CD4-positive, CD25-positive, alpha-beta regulatory T cell (primary cell): ENCODE results near the gene PDGFC. TPM values are rescaled to one million over a fixed set of nuclear protein-coding genes. Genes with fewer than 3 reads are reported as not detected.

Source experiments
- ATAC-seq, 2 donors: fragments of 150-1000 bp; cut with Tn5 transposase; one replicate each; pipeline ENCODE4 v1.10.0; 2021; ENCODE audit warnings: low read depth in 2 of 2, moderate number of reproducible peaks in 2 of 2, moderate library complexity in 1 of 2
- DNase-seq, 3 donors: peaks; one replicate each; pipeline versions ENCODE4 v3.0.0 to v3.0.0-alpha.2; 2012 to 2022; ENCODE audit warnings: mixed read lengths in 1 of 3
- H3K27ac ChIP-seq: one replicate; pipeline ENCODE4 v1.7.0; 2013; ENCODE audit warnings: mild to moderate bottlenecking, low read length; ENCODE audit not compliant: insufficient read depth, poor library complexity, severe bottlenecking
- H3K27me3 ChIP-seq: one replicate; pipeline ENCODE4 v1.7.0; 2013; ENCODE audit warnings: low read length; ENCODE audit not compliant: control insufficient read depth, insufficient read depth
- H3K36me3 ChIP-seq: one replicate; pipeline ENCODE4 v1.7.0; 2013; ENCODE audit warnings: mild to moderate bottlenecking, low read length, moderate library complexity; ENCODE audit not compliant: control insufficient read depth, insufficient read depth
- H3K4me1 ChIP-seq: 2 replicates; pipeline ENCODE4 v1.7.0; 2013; ENCODE audit warnings: mild to moderate bottlenecking, low read length; ENCODE audit not compliant: insufficient read depth, control insufficient read depth, poor library complexity, severe bottlenecking
- H3K4me3 ChIP-seq: one replicate; pipeline ENCODE4 v1.7.0; 2013; ENCODE audit warnings: low read depth, mild to moderate bottlenecking, low read length, moderate library complexity
- H3K9me3 ChIP-seq, 2 experiments: 1 replicate in 1 of 2; 2 replicates in 1 of 2; pipeline ENCODE4 v1.7.0; 2013; ENCODE audit warnings: low read length in 2 of 2, mild to moderate bottlenecking in 1 of 2, moderate library complexity in 1 of 2; ENCODE audit not compliant: control insufficient read depth in 2 of 2
- H3K27ac Mint-ChIP-seq, 3 donors: one replicate each; pipeline ENCODE4 v1.8.0; 2020 to 2022; ENCODE audit warnings: mild to moderate bottlenecking in 3 of 3, mixed read lengths in 3 of 3, moderate library complexity in 2 of 3
- H3K27me3 Mint-ChIP-seq: one replicate; pipeline ENCODE4 v1.8.0; 2022; ENCODE audit warnings: mild to moderate bottlenecking, mixed read lengths
- H3K36me3 Mint-ChIP-seq: one replicate; pipeline ENCODE4 v1.8.0; 2020; ENCODE audit warnings: mixed read lengths
- H3K4me1 Mint-ChIP-seq, 4 donors: one replicate each; pipeline ENCODE4 v1.8.0; 2020 to 2022; ENCODE audit warnings: mixed read lengths in 4 of 4, mild to moderate bottlenecking in 1 of 4
- H3K4me3 Mint-ChIP-seq, 4 donors: one replicate each; pipeline ENCODE4 v1.8.0; 2020 to 2022; ENCODE audit warnings: mild to moderate bottlenecking in 4 of 4, mixed read lengths in 4 of 4, moderate library complexity in 3 of 4
- H3K9me3 Mint-ChIP-seq, 7 donors: one replicate each; pipeline ENCODE4 v1.8.0; 2020 to 2022; ENCODE audit warnings: mixed read lengths in 7 of 7, mild to moderate bottlenecking in 3 of 7, moderate library complexity in 2 of 7
- polyA plus RNA-seq, 4 donors: library from polyadenylated mRNA; unstranded; fragments of 300-500 nt; fragmentation: Illumina TruSeq; gene quantifications; one replicate each; pipeline ENCODE4 v1.2.3, GENCODE V29; 2021
- total RNA-seq: library from RNA; stranded (reverse); gene quantifications from one replicate; pipeline ENCODE4 v1.2.3, GENCODE V29; 2022

PDGFC gene
- total and polyA plus RNA-seq, 5 donors from 2014 or later: 0.62 TPM; not detected in 4

- Mint-ChIP-seq H3K36me3 (no peaks in the 10 kb centered on the region), H3K9me3 (peaks cover 0 to 14% (median 4%) of the 10 kb centered on the region in 7 donors), H3K4me3 (no peak overlapping the region), H3K27ac (no peak overlapping the region), H3K4me1 (no peaks in the 10 kb centered on the region), H3K27me3 (no peaks in the 10 kb centered on the region)
- Histone ChIP-seq H3K36me3 (no peaks in the 10 kb centered on the region), H3K4me1 (no peaks in the 10 kb centered on the region), H3K9me3 (peaks cover 0 to 1% of the 10 kb centered on the region in 2 experiments), H3K4me3 (no peak overlapping the region), H3K27me3 (no peaks in the 10 kb centered on the region), H3K27ac (no peak overlapping the region)
- DNase-seq (no peak), ATAC-seq (no peak)
These were observed 8.2 kb downstream of the PDGFC start for GRCh38 chr4:156963419-156963818.

DNA sequence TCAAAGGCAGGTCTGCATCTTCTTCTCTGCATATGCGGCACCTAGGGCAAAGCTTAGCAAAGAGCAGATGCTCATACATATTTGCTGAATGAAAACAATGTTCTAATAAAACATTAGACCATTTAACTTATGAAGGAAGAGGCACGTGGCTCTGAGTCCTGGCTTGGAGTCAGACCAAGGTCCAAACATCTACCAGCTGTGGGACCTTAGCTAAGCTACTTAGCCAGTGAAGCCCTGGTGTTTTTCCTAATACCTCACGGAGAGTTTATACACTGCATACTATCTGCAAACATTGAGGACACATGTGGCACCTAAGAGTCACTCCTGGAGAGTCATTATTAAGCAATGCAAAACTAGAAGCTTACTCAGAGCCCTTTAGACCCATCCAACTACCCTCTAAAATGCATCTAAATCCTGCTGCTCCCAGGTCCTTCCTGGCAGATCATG lies 9.0 kb downstream of the PDGFC start:
- Histone ChIP-seq H3K27ac (no peak overlapping the region), H3K4me3 (no peak overlapping the region), H3K4me1 (no peaks in the 10 kb centered on the region), H3K27me3 (no peaks in the 10 kb centered on the region), H3K9me3 (peaks cover 0 to 1% of the 10 kb centered on the region in 2 experiments), H3K36me3 (no peaks in the 10 kb centered on the region)
- no peak for ATAC-seq
- Mint-ChIP-seq H3K27me3 (no peaks in the 10 kb centered on the region), H3K36me3 (no peaks in the 10 kb centered on the region), H3K9me3 (peaks cover 0 to 13% (median 3%) of the 10 kb centered on the region in 7 donors), H3K4me1 (no peaks in the 10 kb centered on the region), H3K27ac (no peak overlapping the region), H3K4me3 (no peak overlapping the region)
- no peak for DNase-seq

DNA sequence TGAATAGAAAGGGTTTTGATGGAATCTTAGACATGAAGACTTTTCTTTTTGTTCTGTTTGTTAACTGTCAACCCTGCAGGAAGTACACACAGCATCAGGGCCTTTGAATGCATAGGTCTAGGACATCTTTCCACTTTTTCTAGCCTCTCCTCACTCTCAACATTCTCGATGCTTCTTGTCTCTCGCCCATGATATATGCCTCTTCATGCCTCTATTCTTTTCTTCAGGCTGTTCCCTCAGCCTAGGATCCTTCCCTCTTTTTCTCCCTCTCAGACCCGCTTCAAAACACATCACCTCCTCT lies 9.6 kb downstream of the PDGFC start:
- no peaks in the 10 kb centered on the region for H3K27me3 ChIP-seq
- DNase-seq: no peak
- no peaks in the 10 kb centered on the region for H3K4me1 ChIP-seq
- H3K4me3 ChIP-seq: no peak overlapping the region
- H3K36me3 ChIP-seq: no peaks in the 10 kb centered on the region
- H3K27me3 Mint-ChIP-seq: no peaks in the 10 kb centered on the region
- no peaks in the 10 kb centered on the region for H3K9me3 ChIP-seq
- H3K27ac ChIP-seq: no peak overlapping the region
- ATAC-seq: no peak
- H3K36me3 Mint-ChIP-seq: no peaks in the 10 kb centered on the region
- H3K9me3 Mint-ChIP-seq: peaks cover 0 to 8% (median 4%) of the 10 kb centered on the region in 7 donors
- H3K27ac Mint-ChIP-seq: no peak overlapping the region
- no peak overlapping the region for H3K4me3 Mint-ChIP-seq
- no peaks in the 10 kb centered on the region for H3K4me1 Mint-ChIP-seq

DNA sequence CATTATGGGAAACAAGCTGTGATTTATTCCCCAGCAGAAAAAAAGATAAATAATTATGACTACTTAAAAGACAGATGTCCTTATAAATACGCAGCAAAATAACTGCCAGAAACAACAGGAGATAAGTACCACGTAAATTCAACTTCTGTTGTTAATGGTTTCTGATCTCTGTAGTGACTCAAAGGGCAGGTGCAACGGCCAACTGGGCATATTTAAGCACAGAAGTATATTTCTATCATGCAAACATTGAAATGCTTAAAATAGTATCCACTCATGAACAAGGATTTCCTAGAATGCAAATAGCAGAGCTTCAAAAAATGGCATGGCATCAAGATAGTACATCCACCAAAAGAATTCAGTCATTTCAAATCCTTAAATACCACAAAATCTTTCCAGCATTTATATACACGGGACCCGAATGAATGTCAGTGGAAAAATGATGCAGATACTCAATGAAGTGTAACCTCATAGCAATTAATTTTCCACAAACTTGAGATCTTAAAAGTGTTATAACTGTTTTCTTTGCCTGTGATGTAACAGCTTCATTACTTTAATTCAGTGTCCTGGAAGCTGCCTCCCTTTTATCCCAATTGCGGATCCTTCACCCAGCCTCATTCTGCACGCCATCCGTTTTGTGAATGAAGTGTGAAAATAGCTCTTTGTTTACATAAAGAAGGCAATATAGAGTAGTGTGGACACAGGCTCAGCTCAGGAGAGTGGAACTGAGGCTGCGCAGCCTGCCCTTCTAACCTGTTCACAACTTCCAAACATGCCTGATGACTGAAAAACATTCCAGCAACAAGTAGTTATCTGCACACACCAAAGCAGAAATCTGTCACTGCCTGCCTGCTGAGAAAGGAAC lies 10.2 kb downstream of the PDGFC start:
- no peak overlapping the region for H3K4me3 ChIP-seq
- no peaks in the 10 kb centered on the region for H3K36me3 ChIP-seq
- H3K27me3 ChIP-seq: no peaks in the 10 kb centered on the region
- H3K27me3 Mint-ChIP-seq: no peaks in the 10 kb centered on the region
- H3K4me1 ChIP-seq: no peaks in the 10 kb centered on the region
- H3K9me3 Mint-ChIP-seq: peaks cover 0 to 5% (median 3%) of the 10 kb centered on the region in 7 donors
- no peaks in the 10 kb centered on the region for H3K36me3 Mint-ChIP-seq
- H3K9me3 ChIP-seq: no peaks in the 10 kb centered on the region
- H3K27ac Mint-ChIP-seq: no peak overlapping the region
- ATAC-seq (no peak), DNase-seq (no peak)
- H3K4me3 Mint-ChIP-seq: no peak overlapping the region
- no peak overlapping the region for H3K27ac ChIP-seq
- no peaks in the 10 kb centered on the region for H3K4me1 Mint-ChIP-seq

- no peaks in the 10 kb centered on the region for H3K4me1 Mint-ChIP-seq
These were observed 12.3 kb downstream of the PDGFC start for GRCh38 chr4:156959298-156959702.

GRCh38 chr4:156958276-156959074 lies 13.1 kb downstream of the PDGFC start:
- H3K4me3 ChIP-seq: no peak overlapping the region
- H3K27me3 Mint-ChIP-seq: no peaks in the 10 kb centered on the region
- DNase-seq (no peak), ATAC-seq (no peak)
- no peaks in the 10 kb centered on the region for H3K4me1 ChIP-seq
- no peak overlapping the region for H3K27ac Mint-ChIP-seq
- H3K9me3 ChIP-seq: no peaks in the 10 kb centered on the region
- no peaks in the 10 kb centered on the region for H3K36me3 Mint-ChIP-seq
- no peak overlapping the region for H3K4me3 Mint-ChIP-seq
- no peaks in the 10 kb centered on the region for H3K4me1 Mint-ChIP-seq
- H3K27me3 ChIP-seq: no peaks in the 10 kb centered on the region
- H3K9me3 Mint-ChIP-seq: peaks cover 0 to 9% (median 4%) of the 10 kb centered on the region in 7 donors
- no peaks in the 10 kb centered on the region for H3K36me3 ChIP-seq
- no peak overlapping the region for H3K27ac ChIP-seq

More at GRCh38 chr4:156959298-156959702, 12.3 kb downstream of the PDGFC start:
- no peaks in the 10 kb centered on the region for H3K36me3 Mint-ChIP-seq
- Histone ChIP-seq H3K4me3 (no peak overlapping the region), H3K9me3 (no peaks in the 10 kb centered on the region), H3K27me3 (no peaks in the 10 kb centered on the region), H3K4me1 (no peaks in the 10 kb centered on the region), H3K27ac (no peak overlapping the region), H3K36me3 (no peaks in the 10 kb centered on the region)
- no peak overlapping the region for H3K27ac Mint-ChIP-seq
- no peaks in the 10 kb centered on the region for H3K27me3 Mint-ChIP-seq
- H3K4me3 Mint-ChIP-seq: no peak overlapping the region
- ATAC-seq (no peak), DNase-seq (no peak)
- H3K9me3 Mint-ChIP-seq: peaks cover 0 to 8% (median 0%) of the 10 kb centered on the region in 7 donors

- Mint-ChIP-seq H3K27ac (peak overlapping the region in 1 of 3 donors; percentile 3), H3K27me3 (no peaks in the 10 kb centered on the region), H3K4me3 (no peak overlapping the region), H3K4me1 (no peaks in the 10 kb centered on the region), H3K9me3 (peaks cover 0 to 9% (median 3%) of the 10 kb centered on the region in 7 donors), H3K36me3 (no peaks in the 10 kb centered on the region)
- H3K27me3 ChIP-seq: no peaks in the 10 kb centered on the region
- no peaks in the 10 kb centered on the region for H3K4me1 ChIP-seq
- no peak overlapping the region for H3K4me3 ChIP-seq
- ATAC-seq (no peak), DNase-seq (no peak)
- H3K27ac ChIP-seq: no peak overlapping the region
- H3K9me3 ChIP-seq: no peaks in the 10 kb centered on the region
- no peaks in the 10 kb centered on the region for H3K36me3 ChIP-seq
These were observed 14.0 kb downstream of the PDGFC start for GRCh38 chr4:156957556-156957955.
